ENCODE data around the gene IL36RN. TPM values are rescaled to one million over a fixed set of nuclear protein-coding genes. Genes with fewer than 3 reads are reported as not detected.

The IL36RN gene
- total RNA-seq (ENCODE audit: insufficient read depth, low replicate concordance): 6.0 TPM

DNA sequence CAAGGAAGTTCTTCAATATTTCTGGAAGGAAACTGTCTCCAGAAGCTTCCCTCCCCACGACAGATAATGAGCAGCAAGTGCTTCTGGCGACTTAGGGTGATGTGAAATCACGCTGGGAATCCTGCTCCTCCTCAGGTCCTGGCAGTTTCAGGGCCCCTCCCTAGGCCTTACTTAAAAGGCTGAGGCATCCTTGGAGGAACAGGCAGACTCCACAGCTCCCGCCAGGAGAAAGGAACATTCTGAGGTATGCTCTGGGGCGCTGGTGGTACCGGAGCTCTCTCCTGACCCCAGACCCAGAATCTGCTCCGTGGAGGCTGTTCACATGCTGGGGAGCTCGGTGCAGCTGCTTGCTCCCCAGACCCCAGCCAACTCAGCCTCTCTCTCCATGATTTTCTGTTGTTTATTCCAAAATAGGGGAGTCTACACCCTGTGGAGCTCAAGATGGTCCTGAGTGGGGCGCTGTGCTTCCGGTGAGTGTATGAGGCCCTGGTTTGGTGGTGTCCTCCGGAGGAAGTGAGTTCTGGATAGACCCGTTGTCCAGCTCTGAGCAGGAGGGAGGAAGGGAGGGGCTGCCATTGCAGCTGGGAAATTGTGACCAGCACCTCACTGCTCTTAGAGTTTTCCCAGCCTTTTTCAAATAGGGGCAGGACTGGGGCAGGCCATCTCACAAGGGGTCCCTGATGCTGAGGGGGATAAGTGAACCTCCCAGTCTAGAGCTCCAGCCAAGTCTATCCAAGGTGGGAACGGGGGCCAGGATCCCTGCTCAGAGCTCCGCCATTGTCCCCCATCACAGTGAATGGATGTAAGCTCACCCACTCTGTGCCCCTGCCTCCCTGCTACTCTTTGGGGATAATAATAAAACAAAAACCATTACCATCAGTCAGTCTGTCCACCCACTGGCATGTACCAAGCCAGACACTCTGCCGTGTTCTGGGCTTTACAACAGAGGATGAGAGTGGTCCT lies at the start of gene IL36RN:
Gene IL36RN, plus strand, starts transcription at position 201 of the 963 bp plus-strand sequence. Its CDS starts 241 bp downstream, at position 442.
- no peak for DNase-seq (ENCODE audit: low spot score)

DNA sequence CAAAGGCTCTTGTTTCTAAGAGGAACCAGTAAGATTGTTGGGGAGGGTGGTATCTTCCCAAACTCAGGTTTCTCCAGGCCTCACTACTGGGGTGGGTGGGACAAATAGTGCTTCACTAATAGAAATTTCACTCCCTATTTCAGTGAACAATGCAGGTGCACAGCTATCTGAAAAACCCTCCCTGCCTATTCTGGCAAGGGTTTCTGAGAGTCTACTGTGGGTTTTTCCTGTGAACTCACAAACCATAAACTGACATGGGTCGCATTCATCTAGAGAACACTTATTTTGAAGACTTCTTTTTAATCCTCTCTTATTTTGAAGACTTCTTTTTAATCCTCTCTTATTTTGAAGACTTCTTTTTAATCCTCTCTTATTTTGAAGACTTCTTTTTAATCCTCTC lies 49.4 kb upstream of the IL36RN start:
- DNase-seq (ENCODE audit: low spot score): no peak

- DNase-seq (ENCODE audit: low spot score): no peak
Measured at GRCh38 chr2:113010088-113010487, 48.9 kb upstream of the IL36RN start.

- DNase-seq (ENCODE audit: low spot score): no peak
Measured at GRCh38 chr2:113011108-113011507, 47.9 kb upstream of the IL36RN start.

- DNase-seq (ENCODE audit: low spot score): no peak
Measured at GRCh38 chr2:113012436-113013335, 46.3 kb upstream of the IL36RN start.

DNA sequence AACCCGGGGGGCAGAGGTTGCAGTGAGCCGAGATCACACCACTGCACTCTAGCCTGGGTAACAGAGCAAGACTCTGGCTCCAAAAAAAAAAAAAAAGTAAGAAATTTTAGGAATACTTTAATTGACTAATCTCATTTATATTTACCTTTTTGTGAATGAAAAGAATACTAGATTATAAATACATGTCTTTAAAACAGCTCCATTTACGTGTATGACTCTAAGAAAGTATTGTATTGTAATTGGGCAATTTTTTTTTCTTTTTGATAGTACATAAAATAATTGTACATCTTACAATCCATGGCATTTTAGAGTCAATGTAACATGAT lies 45.7 kb upstream of the IL36RN start:
- no peak for DNase-seq (ENCODE audit: low spot score)

GRCh38 chr2:113014067-113014466 lies 44.9 kb upstream of the IL36RN start:
- DNase-seq (ENCODE audit: low spot score): no peak

DNA sequence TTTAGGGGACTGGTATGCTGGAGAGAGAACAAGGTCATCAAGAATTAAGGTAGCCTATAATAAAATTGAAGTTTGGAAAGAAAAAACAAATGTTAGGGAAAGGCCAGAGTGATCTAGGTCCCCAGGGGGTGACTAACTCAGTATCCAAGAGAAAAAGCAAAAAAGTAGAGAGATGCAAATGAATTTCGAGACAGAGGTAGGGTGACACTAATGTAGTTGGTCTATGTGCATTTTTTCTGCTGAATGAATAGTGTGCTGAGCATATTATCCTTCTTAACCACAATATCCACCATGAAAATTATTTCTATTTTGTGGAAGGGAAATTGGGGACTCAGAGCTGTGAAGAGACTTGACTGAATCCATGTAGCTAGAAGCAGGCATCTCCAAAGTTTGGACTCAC lies 44.0 kb upstream of the IL36RN start:
- no peak for DNase-seq (ENCODE audit: low spot score)

DNA sequence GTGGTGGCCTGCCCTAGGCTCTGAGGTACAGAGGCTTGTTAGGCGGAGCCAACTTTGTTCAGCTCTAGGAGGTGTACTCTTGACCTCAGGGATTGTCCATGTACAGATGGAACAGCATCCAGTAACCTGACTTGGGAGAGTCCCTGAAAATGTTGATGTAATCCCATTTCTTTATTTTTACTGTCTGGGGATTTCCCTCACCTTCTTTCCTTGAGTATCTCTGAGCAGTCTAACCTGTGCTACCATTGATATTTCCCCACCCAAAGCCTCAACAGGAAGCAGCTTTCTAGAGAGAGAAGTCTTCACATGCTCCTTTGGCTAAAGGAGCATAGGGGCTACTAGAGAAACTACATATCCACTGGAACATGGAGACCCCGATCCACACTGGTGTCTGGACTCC lies 43.3 kb upstream of the IL36RN start:
- no peak for DNase-seq (ENCODE audit: low spot score)

- no peak for DNase-seq (ENCODE audit: low spot score)
Measured at GRCh38 chr2:113018509-113018908, 40.5 kb upstream of the IL36RN start.

DNA sequence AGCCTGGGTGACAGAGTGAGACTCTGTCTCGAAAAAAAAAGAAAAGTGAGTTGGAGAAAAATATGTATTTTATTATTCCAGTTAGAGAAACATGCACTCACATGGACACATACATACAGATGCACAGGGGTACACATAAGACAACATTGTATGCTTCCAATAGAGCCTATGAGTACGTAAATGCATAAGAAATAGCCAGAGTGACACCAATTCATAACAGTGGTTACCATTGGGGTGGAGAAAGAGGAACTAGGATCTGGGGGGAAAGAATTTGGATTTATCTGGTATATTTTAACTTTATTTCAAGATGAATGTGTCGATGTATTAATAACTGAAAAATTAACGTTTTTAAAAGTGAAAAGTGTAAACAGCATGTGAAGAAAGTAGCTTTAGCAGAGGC lies 37.7 kb upstream of the IL36RN start:
- no peak for DNase-seq (ENCODE audit: low spot score)

DNA sequence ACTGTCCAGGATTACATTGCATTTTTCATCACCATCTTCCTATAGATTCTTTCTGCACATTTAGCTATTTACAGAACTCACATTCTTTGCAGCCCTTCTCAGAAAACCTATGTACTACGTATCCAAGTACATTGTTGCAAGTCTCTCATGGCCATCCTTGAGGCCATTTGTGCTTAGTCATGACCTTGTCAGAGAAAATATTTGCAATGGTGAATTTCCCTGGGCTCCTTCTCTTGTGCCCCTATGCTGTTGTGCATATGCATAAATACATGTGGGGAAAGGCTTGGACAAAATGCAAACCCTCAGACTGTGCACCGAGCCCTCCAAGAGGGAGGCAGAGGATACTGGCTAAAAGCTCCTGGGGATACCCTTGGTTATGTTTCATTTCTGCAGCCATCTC lies 34.2 kb upstream of the IL36RN start:
- no peak for DNase-seq (ENCODE audit: low spot score)

DNA sequence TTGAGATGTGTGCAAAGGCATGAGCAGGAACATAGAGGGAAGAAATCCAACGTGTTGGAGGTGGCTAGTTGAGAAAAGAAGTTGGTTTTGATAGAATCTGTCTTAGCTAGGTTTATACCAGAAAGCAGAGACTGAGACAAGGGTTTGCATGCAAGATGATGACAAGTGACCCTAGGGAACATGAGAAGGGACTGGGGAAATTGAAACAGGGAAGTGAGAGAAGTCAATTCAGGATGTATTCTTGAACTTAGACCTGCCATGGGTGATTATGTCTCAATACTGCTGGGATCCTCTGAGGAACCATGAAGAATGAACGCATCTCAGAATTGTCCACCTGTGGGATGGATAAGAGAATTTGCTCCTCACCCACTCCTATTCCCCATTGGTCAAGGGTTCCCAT lies 33.3 kb upstream of the IL36RN start:
- DNase-seq (ENCODE audit: low spot score): no peak

DNA sequence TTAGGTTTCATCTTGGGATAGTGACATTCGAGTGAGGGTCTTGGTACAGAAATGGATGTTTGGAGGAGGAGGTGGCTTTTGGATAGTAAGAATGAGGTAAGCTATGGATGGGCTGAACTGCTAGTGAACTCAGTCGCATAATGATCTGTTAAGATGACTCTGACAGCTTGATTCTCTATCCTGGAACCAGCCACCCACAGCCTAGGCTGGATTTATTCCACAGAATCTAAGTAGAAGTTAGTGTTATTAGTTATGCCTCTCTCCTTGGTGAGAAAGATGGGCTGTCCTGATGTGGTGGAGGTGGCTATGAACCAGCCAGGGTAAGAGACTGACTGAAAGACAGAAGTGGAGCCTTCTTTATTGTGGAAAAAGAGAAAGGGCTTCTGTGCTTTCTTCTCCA lies 31.3 kb upstream of the IL36RN start:
- no peak for DNase-seq (ENCODE audit: low spot score)

- no peak for DNase-seq (ENCODE audit: low spot score)
Measured at GRCh38 chr2:113028112-113028511, 30.9 kb upstream of the IL36RN start.

- DNase-seq (ENCODE audit: low spot score): no peak
Measured at GRCh38 chr2:113032737-113033136, 26.3 kb upstream of the IL36RN start.

DNA sequence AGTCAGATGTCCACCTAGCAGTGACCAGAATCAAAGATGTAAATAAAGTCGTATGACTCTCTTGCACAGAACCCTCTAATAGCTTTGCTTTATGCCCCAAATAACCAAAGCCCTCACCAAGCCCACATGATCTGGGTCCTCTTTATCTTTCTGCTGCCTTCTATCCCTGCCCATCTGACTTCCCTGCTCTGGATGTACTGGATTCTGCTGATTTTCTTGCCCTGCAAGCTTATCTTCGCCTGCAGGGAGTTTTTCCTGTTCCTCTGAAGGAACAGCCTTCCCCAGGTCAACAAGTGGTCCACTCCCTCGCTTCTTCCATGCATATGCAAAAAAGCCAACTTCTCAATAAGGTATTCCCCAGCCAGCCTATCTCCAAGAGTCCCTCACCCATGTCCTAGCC lies 25.0 kb upstream of the IL36RN start:
- DNase-seq (ENCODE audit: low spot score): no peak

DNA sequence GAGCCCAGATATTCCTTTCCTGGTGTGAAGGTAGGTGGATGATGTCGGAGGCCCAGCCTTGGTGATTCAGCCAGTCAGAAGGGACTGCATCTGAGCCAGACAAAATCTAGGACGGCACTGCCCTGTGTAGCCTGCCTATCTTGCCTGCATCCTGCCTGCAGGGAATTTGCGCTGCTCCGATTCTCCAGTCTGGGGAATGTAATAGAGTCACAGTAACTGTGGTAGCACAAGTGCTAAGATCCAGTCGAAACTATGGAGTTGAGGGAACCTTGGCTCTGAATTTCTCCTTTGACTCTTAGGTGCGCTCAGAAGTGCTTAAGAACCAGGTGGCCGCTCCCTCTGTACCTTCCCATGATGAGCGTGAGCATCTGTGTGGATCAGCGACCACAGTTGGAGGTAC lies 22.2 kb upstream of the IL36RN start:
- DNase-seq (ENCODE audit: low spot score): no peak

DNA sequence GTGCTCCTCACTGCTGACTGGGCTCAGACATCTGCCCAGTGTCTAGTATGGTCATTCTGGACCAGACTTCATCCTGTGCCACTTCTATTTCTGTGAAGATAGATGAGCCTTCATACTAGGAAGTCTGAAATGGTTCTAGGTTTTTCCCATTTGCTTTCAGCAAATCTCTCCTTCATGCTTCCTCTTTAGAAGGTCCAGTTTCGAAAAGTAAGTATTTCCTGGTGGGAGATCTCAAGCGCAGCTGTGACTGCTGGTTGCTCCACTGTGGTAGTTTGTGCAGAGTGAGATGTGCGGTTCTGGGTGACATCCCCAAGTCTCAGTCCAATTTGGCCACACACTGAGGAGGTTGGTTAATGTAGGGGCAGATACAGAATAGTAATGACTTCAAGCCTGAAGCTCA lies 20.7 kb upstream of the IL36RN start:
- DNase-seq (ENCODE audit: low spot score): no peak

GRCh38 chr2:113039158-113039557 lies 19.8 kb upstream of the IL36RN start:
- no peak for DNase-seq (ENCODE audit: low spot score)

DNA sequence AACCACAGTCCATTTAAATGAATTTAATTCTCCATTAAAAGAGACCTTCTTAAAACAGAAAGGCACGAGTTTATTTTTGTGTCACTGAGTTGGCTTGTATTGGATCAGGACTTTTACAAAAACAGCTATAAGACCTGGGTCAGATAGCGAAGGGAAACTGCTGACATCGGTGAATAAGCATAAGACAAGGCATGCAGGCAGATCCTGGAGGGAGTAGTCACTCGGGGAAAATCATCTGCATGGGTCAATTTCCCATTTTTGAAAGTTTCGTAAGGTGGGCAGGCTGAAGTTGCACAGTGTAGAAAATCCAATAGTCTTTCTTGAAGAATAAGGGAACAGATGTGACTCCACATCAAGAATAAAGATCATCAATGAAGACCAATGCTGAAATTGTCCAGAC lies 19.3 kb upstream of the IL36RN start:
- no peak for DNase-seq (ENCODE audit: low spot score)

- no peak for DNase-seq (ENCODE audit: low spot score)
Measured at GRCh38 chr2:113041871-113042270, 17.1 kb upstream of the IL36RN start.

DNA sequence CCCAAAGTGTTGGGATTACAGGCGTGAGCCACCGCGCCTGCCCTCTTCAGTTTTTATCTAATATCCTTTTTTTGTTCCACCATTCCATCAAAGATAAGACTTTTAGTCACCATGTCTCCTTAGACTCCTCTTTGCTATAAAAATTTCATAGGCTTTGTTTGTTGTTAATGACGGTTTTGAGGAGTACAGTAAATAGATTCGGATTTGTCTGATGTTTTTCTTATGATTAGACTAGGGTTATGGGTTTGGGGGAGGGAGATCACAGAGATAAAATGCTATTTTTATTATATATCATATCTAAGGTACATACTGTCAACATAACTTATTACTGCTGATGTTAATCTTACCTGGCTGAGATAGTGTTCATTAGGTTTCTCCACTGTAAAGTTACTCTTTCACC lies 12.5 kb upstream of the IL36RN start:
- DNase-seq (ENCODE audit: low spot score): no peak

All from umbilical cord (tissue), 2 donors.